ENCODE results near the gene E4F1. TPM values are rescaled to one million over a fixed set of nuclear protein-coding genes. Genes with fewer than 3 reads are reported as not detected.

E4F1 gene
- polyA plus RNA-seq, 3 donors = 4.9 to 50.9 (median 5.8) TPM

- Histone ChIP-seq H3K4me1 (ENCODE audit: control insufficient read depth in 1 of 2, insufficient read depth in 2 of 2, low read length in 2 of 2) (no peaks in the 10 kb centered on the region), H3K4me3 (replicated peaks in 1 of 3; ENCODE audit: low read depth in 2 of 3, low read length in 3 of 3) (no peak overlapping the region), H3K27ac (ENCODE audit: low read depth in 1 of 2, low read length in 2 of 2) (no peak overlapping the region), H3K9ac (ENCODE audit: insufficient read depth, low read length, poor library complexity, severe bottlenecking) (no peak overlapping the region), H4K20me1 (ENCODE audit: insufficient read depth, low read length) (no peaks in the 10 kb centered on the region), H3K9me3 (replicated peaks in 1 of 2; ENCODE audit: control insufficient read depth in 1 of 2, insufficient read depth in 1 of 2, low read length in 2 of 2) (no peaks in the 10 kb centered on the region), H3K4me2 (replicated peaks; ENCODE audit: extremely low read depth, low read length, poor library complexity, severe bottlenecking) (no peak overlapping the region), H3K36me3 (replicated peaks in 1 of 2; ENCODE audit: control insufficient read depth in 1 of 2, insufficient read depth in 2 of 2, low read length in 2 of 2) (no peaks in the 10 kb centered on the region), H3K27me3 (ENCODE audit: control insufficient read depth in 2 of 2, insufficient read depth in 2 of 2, low read length in 2 of 2) (no peaks in the 10 kb centered on the region), H2AFZ (ENCODE audit: insufficient read depth, low read depth, low read length, poor library complexity, severe bottlenecking) (no peak overlapping the region), H3K79me2 (ENCODE audit: insufficient read depth, low read length) (no peaks in the 10 kb centered on the region)
- WGBS (ENCODE audit: insufficient coverage) = 94% methylated on average over 25 of the region's 35 CpGs
- no peak for DNase-seq
- no peaks in the 10 kb centered on the region for H3K9me3 Mint-ChIP-seq
- no peaks in the 10 kb centered on the region for H3K36me3 Mint-ChIP-seq
- TF ChIP-seq CTCF (IDR thresholded peaks at IDR 0.05) = no peak
- intact Hi-C loops (cut with micrococcal nuclease) = no loop called here
- H3K4me1 Mint-ChIP-seq = no peaks in the 10 kb centered on the region
- H3K27me3 Mint-ChIP-seq (ENCODE audit: low read depth in 3 of 3) = peaks cover 0 to 7% (median 4%) of the 10 kb centered on the region in 3 donors
- H3K4me3 Mint-ChIP-seq = no peak overlapping the region
- no peak overlapping the region for H3K27ac Mint-ChIP-seq
Observed at GRCh38 chr16:2284797-2285576, 61.6 kb downstream of the E4F1 start.

Small RNA genes within 50 kb of the gene (small RNA-seq; reads per million reads assigned to genes)
- gene MIR3677 (ENCODE audit: insufficient read length, low read depth) = not detected
- gene MIR4717 (ENCODE audit: insufficient read length, low read depth) = not detected

Other genes starting within 250 kb of the E4F1 start
- gene NOXO1, start 242.1 kb upstream of the E4F1 start, polyA plus RNA-seq = under 1 TPM in 1 of 3 donors, not detected in 2; 0.09 TPM
- gene GFER, start 239.4 kb upstream of the E4F1 start, polyA plus RNA-seq = 10 to 100 TPM in 2 of 3 donors, 1 to 10 TPM in 1; 8.1 to 22.7 (median 22.4) TPM
- gene SYNGR3, start 233.6 kb upstream of the E4F1 start, polyA plus RNA-seq = under 1 TPM in 2 of 3 donors, not detected in 1; 0.20 to 0.29 TPM
- 10 to 100 TPM in 1 of 3 donors, 1 to 10 TPM in 2; 1.4 to 42.1 (median 1.5) TPM for gene ZNF598, start 213.8 kb upstream of the E4F1 start, polyA plus RNA-seq
- gene NPW, start 203.8 kb upstream of the E4F1 start, polyA plus RNA-seq = not detected
- 1 to 10 TPM in 1 of 3 donors, under 1 TPM in 2; 0.66 to 8.2 (median 0.78) TPM for gene NHERF2, start 196.7 kb upstream of the E4F1 start, polyA plus RNA-seq
- 10 to 100 TPM in 1 of 3 donors, 1 to 10 TPM in 2; 9.2 to 22.4 (median 9.6) TPM for gene NTHL1, start 175.8 kb upstream of the E4F1 start, polyA plus RNA-seq
- gene TSC2, start 175.6 kb upstream of the E4F1 start, polyA plus RNA-seq = 10 to 100 TPM; 11.7 to 95.1 (median 20.8) TPM
- gene PKD1, start 87.7 kb upstream of the E4F1 start, polyA plus RNA-seq = 10 to 100 TPM in 1 of 3 donors, 1 to 10 TPM in 1, under 1 TPM in 1; 0.22 to 53.8 (median 1.6) TPM
- not detected for gene RAB26, start 75.0 kb upstream of the E4F1 start, polyA plus RNA-seq
- gene TRAF7, start 67.8 kb upstream of the E4F1 start, polyA plus RNA-seq = 10 to 100 TPM in 1 of 3 donors, 1 to 10 TPM in 2; 5.9 to 41.9 (median 6.7) TPM
- gene CASKIN1, start 27.0 kb upstream of the E4F1 start, polyA plus RNA-seq = not detected
- 10 to 100 TPM; 29.9 to 54.3 (median 30.5) TPM for gene MLST8, start 18.1 kb upstream of the E4F1 start, polyA plus RNA-seq
- 1 to 10 TPM in 1 of 3 donors, not detected in 2; 8.8 TPM for gene BRICD5, start 12.7 kb upstream of the E4F1 start, polyA plus RNA-seq
- gene PGP, start 8.8 kb upstream of the E4F1 start, polyA plus RNA-seq = 10 to 100 TPM in 2 of 3 donors, 1 to 10 TPM in 1; 7.2 to 20.2 (median 19.2) TPM
- gene DNASE1L2, start 12.9 kb downstream of the E4F1 start, polyA plus RNA-seq = 1 to 10 TPM in 1 of 3 donors, not detected in 2; 1.1 TPM
- gene ECI1, start 28.0 kb downstream of the E4F1 start, polyA plus RNA-seq = 10 to 100 TPM; 29.9 to 74.5 (median 52.3) TPM
- gene RNPS1, start 44.5 kb downstream of the E4F1 start, polyA plus RNA-seq = 100 to 1,000 TPM in 2 of 3 donors, 10 to 100 TPM in 1; 93.7 to 176 (median 106) TPM
- gene ABCA3, start 117.1 kb downstream of the E4F1 start, polyA plus RNA-seq = 1 to 10 TPM in 1 of 3 donors, under 1 TPM in 2; 0.06 to 1.2 (median 0.68) TPM
- under 1 TPM; 0.34 to 0.97 (median 0.68) TPM for gene CCNF, start 205.9 kb downstream of the E4F1 start, polyA plus RNA-seq
- gene TEDC2, start 236.5 kb downstream of the E4F1 start, polyA plus RNA-seq = under 1 TPM in 1 of 3 donors, not detected in 2; 0.28 TPM
- gene NTN3, start 247.7 kb downstream of the E4F1 start, polyA plus RNA-seq = not detected